ENCODE data around the gene TMEM109.

The TMEM109 gene

DNA sequence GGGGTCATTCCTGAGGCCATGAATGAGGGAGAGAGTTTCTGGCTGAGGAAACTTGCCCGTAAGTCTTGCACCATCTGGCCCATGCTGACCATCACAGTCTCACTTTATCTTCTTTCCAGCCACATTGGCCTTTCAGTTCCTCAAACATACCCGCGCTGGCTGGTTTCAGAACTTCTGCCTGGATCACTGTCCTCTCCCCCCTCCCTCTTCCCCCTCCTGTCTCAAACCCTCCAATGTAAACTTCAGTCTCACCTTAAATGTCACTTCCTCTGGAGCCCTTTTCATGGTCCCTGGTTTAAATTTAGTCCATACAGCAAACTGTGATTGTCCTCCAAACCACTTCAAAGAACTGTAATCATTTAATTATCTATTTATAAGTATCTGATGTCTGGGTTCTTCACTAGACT is 3.7 kb upstream of the TMEM109 start:
- no peak for DNase-seq (ENCODE audit: low read depth in 2 of 2)

DNA sequence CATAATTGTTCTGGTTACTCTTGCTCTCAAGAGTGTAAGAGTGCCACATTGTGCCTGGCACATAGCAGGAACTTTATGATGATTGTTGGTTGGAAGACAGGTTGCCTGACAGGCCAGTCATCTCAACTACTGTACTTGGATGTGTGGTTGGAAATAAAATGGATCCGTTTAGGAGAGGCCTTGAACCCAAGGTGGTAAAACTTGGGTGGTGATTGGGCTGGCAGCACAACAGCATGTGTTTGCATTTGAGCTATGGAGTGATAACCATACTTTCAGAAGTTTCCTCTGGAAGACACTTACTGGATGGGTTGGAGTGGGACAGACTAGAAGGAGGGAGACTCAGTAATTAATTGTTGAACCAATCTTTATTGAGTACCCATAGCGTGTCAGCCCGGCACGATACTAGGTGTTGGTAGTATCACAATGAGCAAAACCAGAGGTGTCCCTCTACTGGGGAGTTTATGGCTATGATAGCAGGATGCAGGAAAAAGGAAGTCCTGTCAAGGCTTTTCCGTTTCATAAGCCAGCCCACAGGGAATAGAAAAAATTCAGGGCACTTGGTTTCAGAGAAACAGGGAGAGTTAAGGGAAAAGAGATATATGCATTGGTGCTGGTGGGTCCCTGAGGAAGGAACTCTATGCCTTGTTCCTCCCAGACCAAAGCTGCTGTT is 3.1 kb upstream of the TMEM109 start:
- DNase-seq (ENCODE audit: low read depth in 2 of 2), result no peak

DNA sequence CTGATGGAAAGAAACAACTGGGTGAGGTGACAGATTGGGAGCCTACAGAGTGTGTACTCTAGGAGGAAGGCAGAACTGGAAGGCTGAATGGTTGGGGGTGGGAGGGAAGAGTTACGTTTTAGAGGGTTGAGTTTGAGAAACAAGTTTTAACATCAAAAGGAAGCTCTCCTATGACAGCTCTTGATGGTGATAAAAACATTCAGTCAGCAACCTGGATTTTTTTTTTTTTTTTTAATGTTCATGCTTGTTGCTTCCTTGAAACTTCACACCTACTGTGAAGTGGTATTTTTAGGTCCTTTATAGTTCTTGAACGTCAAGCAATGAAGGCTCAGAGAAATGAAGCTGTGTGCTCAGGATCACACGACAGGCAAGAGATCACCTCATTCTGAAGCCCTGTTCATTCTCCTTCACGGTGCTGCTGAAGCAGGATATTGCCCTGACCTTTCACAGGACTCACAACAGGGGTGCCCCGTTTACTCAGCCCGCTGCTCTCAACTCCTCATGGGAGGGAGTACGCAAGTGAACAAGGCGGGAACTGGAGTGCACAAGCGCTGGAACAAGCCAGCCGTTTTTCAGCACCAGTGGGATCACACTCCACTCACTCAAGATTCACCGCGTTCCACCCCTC is 1.6 kb upstream of the TMEM109 start:
- no peak for DNase-seq (ENCODE audit: low read depth in 2 of 2)

DNA sequence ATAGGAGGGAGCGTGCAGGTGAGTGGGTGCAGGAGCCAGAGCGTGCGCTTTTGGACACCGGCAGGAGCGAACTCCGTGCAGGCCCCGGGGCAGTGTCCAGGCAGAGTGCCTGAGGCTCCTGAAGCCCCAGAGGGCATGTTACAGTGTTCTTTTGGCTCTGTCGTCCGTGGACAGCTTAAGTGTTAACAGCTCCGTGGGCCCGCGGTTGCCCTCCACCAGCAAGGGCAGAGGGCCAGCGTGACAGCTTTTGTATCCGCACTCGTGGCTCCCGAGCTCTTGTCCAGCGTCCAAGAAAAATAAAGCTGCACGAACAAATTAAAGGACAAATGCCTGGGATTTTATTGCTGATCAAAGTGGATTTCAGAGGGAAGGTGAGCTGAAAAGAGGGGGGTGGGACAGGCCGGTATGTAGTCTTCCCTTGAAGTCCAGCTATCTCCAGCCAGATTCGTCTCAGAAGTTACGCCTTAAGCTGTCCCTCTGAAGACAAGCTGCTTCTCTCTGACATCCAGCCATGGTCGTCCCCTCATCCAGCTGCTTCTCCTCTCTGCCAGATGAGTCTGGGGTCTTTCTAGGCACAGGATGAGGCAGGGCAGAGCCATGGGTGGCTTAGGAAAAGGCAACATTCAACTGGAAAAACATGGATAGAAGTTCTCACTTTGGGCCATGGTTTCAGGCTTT is 968 bp upstream of the TMEM109 start:
- no peak for DNase-seq (ENCODE audit: low read depth in 2 of 2)

DNA sequence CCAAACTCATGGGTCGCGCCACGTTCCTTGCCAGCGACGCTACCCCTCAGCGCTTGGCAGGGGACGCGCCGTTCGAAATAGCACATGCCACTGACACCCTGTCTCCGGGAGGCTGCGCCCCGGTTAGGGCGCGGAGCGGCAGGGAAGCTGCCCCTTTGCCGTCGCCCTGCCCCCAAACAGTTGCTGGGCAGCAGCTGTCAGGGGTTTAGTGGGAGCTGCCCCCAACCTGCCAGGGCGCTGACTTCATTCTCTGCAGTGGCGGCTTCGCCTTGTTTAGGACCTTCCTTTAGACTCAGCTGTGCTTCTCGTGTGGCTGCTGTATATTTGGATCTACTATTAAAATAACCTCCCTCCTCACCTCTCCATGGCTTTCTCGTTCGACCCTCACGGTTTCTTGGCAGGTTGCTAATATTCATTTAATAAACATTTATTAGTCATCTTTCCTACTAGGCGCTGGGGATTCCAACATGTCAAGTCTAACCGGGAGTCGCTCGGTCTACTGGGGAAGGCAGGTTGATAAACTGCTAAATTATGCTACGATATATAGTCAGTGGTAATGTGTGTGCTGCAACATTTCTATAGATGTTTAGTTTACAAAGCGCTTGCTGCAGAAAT is 782 bp downstream of the TMEM109 start:
- DNase-seq (ENCODE audit: low read depth in 2 of 2), result no peak

DNA sequence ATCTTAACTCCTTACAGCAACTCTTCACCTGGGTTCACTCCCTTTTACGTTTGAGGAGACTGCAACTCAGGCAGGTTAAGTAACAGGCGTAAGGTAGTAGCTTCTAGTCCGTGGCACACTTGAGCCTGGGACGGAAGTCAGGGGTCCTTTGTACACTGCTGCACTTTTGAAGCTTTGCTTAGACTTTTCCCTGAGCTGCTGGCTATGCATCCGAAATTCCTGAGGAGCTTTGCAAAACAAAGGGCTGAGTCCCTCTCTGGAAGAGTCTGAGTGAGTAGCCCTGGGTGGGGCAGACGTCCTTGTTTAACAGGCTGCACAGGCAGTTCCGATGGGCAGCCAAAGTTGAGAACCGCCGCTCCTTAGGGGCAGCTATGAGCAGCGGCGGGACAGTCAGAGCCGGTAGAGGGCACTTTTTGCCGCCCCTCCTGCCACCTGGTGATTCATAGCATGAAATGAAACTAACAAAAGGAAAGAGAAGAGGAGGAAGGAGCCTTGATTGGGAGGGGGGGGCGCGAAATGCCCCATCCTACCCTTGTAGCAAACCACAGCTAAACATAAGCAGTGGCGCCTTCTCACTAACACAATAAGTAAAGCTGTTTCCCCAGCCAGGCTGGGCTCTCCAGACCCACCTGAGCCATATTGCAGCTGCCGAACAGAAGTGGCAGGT is 1.4 kb downstream of the TMEM109 start:
- DNase-seq (ENCODE audit: low read depth in 2 of 2), result peak; percentile 49 to 57

DNA sequence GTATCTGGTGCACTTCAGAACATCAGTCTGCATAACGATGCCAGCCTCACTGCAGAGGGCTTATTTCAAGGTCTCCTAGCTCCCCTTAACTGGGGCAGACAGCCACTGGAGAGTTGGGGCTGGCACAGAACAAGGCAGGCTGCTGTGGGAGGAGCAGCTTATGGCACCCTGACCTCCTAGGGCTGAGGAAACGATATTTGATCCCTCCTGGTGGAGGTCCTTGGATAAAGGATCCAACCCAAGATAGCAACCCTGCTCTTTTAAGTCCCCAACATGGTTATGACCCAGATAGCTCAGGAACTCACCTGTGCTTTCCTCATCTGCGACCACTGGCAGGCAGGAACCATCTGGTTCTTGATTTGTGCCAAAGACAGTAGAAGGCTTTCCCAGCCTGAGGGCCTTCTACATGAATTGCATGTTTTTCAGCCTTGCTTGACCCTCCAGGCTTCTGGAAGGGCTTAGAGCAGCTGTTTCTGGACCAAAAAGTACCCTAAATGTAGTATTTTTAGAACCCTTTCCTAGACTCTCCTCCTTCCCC is 2.8 kb downstream of the TMEM109 start:
- DNase-seq (ENCODE audit: low read depth in 2 of 2), result no peak

DNA sequence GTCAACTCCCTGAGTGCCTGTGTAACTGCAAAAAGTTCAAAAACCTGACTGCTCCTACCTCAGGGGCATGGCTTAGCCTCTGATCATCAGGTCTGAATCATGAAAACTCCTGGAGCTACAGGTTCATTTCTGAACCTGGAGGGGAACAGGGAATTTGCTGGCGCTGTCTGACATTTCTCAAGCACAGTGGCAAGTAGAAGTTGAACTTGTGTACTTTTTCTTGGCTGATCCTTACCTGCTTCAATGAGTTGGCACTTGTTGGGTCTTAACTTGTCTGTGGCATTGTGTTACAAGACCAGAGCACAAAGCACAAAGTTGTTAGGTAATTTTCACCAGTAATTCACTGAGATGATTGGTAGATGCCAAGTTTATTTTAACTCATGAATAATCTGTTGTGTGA is 3.3 kb downstream of the TMEM109 start:
- no peak for DNase-seq (ENCODE audit: low read depth in 2 of 2)

DNA sequence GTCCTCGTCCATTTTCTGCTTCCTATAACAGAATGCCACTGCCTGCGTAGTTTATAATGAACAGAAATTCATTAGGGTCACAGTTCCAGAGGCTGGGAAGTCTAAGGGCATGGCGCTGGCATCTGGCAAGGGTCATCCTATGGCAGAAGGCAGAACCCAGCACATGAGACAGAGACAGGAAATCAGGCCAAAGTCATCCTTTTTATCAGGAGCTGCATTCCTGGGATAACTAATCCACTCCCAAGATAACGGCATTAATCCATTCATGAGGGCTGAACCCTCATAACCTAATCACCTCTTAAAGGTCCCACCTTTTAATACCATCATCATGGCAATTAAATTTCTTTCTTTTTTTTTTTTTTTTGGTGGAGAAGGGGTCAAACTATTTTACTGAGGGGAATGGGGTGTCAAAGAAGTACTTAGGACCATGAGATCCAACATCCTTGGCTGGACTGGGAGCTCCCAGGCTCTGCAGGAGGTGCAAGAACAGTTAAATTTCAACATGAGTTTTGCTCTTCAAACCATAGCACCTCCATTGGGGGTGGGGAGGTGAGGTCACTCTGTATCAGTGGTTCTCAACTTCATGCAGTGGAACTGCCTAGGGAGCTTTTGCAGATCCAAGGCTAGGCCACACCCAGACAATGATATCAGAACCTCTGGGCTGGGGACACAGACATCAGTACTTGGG is 4.4 kb downstream of the TMEM109 start:
- DNase-seq (ENCODE audit: low read depth in 2 of 2), result no peak

DNA sequence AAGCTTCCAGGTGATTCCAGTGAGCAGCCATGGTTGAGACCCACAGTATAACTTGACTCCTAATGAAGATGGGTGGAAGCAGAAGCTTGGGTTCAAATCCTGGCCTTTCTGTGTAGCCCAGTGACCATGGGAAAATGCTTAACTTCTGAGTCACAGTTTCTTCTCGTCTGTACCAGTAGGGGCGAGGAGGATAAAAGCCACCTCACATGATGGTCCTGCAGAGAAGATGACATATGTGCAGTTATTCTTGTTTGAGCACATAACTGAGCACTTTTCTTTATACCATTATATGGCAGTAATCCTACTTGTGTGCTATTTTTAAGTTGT is 4.9 kb downstream of the TMEM109 start:
- DNase-seq (ENCODE audit: low read depth in 2 of 2), result no peak

DNA sequence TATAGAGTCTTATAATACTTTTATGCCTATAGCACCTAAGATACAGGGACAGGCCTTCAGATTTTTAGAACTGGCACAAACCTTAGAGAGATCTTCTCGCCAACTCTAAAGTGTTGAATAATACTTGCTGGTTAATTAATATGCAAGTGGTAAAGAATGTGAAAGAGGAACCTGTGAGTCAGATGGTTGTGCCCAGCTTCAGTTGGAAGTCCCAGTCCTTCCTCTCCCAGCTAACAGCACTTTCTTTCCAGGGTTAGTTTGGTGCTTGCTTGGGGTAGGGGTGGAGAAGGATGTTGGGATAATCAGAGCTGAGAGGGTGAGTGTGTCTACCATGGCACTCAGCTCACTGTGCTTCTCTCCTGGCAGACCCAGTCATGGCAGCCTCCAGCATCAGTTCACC is 5.4 kb downstream of the TMEM109 start:
- no peak for DNase-seq (ENCODE audit: low read depth in 2 of 2)

DNA sequence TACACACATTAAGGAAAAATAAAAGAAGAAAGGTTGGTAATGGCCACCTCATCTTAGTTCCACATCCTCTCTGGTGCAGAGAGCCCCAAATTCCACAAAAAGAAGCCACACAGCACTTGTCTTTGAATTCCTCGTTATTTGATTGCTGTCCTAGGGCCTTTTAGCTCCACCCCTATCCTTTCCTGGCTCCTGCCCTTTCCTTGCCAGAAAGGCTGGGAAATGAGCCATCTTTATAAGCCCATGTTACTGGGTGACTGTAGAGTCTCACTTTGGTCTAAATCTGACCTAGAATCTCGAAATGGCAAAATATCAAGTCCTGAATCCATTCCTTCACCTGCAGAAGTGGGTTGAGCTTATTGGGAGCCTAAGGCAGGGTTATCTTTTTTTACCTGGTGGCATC is 6.0 kb downstream of the TMEM109 start:
- no peak for DNase-seq (ENCODE audit: low read depth in 2 of 2)

DNA sequence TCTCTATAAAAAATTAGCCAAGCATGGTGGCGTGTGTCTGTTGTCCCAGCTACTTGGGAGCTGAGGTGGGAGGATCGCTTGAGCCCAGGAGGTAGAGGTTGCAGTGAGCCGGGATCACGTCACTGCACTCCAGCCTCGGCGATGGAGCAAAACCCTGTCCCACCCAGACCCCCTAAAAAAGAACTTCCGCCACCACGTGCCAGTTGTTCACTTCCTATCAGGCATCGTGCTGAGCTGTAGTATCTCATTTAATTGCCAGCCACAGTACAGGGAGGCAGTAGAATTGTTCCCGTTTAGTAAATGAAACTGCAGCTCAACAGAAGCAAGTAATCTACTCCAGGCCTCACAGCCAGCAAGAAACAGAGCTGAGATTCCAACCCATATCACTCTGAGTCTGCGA is 7.3 kb downstream of the TMEM109 start:
- no peak for DNase-seq (ENCODE audit: low read depth in 2 of 2)

DNA sequence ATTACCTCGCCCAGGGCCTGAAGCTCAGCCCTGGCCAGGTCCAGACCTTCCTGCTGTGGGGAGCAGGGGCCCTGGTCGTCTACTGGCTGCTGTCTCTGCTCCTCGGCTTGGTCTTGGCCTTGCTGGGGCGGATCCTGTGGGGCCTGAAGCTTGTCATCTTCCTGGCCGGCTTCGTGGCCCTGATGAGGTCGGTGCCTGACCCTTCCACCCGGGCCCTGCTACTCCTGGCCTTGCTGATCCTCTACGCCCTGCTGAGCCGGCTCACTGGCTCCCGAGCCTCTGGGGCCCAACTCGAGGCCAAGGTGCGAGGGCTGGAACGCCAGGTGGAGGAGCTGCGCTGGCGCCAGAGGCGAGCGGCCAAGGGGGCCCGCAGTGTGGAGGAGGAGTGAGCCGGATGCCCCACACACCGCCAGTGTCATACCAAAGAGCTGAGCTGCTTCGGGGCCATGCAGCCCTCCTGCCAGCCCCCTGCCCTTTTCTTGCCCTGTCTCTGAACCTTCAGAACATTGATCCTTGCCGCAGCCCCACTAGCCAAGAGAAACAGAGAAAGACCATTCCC is 7.9 kb downstream of the TMEM109 start:
- no peak for DNase-seq (ENCODE audit: low read depth in 2 of 2)

DNA sequence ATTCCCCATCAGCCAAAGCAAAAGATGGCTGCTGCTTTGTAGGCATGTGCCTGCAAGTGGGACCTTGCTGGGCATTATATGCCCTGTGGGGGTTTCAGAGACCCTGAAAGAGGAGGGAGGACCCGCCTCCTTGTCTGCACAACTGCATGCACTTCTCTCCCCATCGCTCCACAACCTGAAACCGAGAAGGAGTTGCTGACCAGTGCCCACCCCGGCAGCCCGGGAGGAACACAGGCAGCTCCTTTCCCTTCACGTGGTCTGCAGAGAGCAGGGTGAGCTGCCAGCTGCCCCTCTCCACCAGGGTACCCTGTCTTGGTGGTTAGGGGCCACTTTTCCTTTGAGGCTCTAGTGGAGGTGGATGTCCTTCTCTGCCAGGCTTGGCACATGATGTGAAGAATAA is 8.9 kb downstream of the TMEM109 start:
- DNase-seq (ENCODE audit: low read depth in 2 of 2), result no peak

DNA sequence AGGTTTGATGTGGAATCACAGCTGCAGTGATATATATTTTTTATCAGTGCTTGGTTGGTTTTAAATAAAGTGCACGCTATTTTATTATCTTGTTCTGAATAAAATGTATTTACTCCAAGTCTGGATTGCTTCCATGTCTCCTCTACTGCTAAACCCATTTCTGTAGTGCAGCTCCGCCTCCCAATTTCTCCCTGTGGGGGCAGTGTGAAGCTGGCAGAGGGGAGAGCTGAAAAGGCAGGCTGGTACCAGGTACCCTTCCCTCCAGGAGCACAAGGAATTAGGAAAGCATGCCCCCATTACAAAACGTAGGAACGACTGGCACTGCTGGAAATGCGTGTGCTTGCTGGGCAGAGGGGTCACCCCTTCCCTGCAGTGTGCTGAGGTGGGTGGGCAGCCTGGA is 9.4 kb downstream of the TMEM109 start:
- DNase-seq (ENCODE audit: low read depth in 2 of 2), result no peak

DNA sequence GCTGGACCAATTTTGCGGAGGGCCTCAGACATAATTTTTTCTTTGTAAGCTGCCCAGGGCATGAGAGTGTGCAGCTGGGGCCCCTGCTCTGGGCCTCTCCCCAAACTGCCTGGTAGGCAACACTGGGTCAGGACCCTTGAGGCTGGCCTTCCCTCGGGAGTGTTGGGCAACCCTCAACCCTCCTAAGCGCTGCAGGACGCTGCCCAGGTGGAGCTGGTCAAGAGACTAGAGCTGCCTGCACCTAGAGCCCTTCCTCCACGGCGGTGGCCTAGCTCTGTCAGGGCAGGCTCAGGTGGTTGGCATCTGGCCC is 9.8 kb downstream of the TMEM109 start:
- DNase-seq (ENCODE audit: low read depth in 2 of 2), result no peak

DNA sequence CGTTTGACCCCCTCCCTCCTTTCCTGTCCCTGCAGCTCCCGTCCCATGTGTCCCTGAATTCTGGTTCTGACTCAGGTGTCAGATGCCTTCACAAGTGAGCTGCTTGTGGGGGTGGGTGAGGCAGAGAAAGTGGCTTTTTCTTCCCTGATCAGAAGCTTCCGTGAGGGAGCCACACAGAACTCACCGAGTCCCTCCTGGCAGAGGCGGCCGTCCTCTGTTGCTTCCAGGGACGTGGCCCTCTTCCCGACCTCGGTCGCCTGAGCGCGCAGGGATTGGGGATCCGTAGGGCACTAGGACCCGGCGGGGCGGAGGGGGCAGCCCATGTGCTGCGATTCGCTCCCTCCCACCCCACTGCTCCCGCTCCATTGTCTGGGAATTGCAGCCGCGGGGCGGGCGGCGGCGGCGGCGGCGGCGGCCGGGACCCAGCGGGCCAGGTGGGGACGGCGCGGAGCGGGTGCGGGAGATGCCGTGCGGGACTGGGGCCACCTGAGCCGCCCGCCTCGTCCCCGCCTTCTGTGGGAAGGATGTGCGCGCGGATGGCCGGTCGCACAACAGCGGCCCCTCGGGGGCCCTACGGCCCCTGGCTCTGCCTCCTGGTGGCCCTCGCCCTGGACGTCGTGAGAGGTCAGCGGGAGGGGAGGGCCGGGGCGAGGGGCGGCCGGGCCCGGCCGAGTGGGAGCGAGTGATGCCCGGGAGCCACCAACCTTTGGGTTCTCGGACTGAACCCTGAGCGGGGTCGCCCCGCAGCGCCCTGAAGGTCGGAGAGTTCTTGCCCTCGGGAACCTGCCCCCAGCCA is 10.3 kb downstream of the TMEM109 start, which contains the start of gene TMEM132A:
TSS of gene TMEM132A (plus strand) at position 351 of the 796 bp plus-strand sequence. CDS start at position 525, 174 bp downstream.
- DNase-seq (ENCODE audit: low read depth in 2 of 2), result no peak

DNA sequence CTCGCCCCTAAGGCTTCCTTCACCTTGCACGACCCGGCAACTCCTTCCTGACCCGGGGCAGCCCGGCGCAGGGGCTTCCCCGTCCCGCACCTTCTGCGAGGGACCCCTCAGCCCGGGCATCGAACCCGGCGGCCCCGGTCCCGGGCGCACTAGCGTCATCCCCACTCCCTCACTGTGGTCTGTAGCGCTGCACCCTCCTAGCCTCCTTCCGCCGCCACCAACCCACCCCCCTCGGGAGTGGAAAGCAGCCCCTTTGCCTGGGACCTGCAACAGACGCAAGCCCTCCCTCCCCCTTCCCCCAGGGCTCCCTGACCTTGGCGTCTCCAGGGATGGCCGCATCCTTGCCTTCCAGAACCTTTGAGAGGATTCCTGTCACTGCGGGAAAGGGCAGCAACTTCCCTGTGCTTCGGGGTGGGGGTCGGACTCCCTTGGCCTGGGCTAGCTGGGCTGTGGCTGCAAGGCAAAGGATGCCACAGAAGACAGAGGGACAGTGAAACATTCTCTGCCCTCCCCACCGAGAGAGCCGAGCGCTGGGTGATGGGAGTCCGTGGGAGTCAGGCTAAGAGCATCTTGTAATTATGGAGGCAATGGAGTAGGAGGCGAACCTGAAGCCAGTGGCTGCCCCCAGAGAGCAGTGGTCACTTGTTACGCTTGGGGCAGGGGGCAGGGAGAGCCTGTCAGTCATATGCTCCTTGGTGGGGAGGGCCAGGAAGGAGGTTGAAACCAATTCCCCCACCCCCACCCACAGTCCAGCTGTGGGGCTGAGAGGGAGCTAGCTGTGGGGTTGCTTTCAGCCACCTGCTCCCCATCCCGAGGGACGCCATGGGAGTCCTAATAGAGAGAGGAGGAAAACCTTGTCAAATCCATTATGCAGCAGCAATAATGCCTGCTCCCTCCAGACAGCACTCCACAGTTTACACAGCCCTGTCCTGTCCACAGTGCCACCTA is 11.2 kb downstream of the TMEM109 start:
- DNase-seq (ENCODE audit: low read depth in 2 of 2), result no peak
